Measurements from ENCODE around the gene CRYL1. TPM values are rescaled to one million over a fixed set of nuclear protein-coding genes. Genes with fewer than 3 reads are reported as not detected.

Gene CRYL1
- total and polyA plus RNA-seq, 9 of the 15 experiments (the other 6 are each of a cell fraction or from before 2014, with no cell fraction given): 1.0 to 6.9 (median 2.4) TPM

DNA sequence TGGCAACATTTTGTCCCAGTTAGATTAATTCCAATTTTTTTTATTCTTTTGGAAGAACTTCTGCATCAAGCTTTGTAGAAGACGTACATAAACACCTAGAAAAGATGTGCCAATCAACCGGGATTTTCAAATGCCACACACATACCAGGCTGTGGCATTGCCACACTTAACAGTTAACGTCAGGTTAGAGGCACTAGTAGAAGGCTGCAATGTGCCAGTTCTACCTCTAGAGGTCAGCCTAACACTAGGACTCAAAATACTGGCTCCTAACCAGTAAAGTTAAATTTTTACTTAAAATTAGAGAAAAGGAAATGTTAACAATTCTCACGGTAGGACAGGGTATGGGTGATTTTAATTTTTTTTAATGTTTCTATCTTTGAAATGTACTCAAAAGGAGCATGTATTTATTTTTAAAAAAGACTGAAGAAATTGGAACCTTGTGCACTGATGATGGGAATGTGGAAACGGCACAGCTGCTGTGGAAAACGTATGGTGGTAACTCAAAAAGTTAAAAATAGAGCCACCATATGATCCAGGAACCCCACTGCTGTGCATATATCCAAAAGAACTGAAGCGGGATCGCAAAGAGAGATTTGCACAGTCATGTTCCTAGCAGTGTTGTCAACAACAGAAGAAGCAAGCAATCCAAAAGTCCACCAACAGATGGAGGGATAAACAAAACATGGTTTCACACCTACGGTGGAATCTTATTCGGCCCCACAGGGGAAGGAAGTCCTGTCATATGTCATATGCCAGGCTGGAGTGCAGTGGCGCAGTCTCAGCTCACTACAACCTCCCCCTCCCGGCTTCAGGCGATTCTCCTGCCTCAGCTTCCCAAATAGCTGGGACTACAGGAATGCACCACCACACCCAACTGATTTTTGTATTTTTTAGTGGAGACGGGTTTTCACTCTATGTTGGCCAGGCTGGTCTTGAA is 30.3 kb downstream of the CRYL1 start (continued):
- no peak for TF ChIP-seq POLR2AphosphoS5 (IDR thresholded peaks at IDR 0.05; ENCODE audit: control insufficient read depth, insufficient read depth, low read depth, low read length)
- peak; percentile 66 for TF ChIP-seq SMC3 (conservative IDR thresholded peaks at IDR 0.05; ENCODE audit: insufficient read depth, low read depth, low read length)
- no peak for TF ChIP-seq ZFP30 (CRISPR knock-in tag; IDR thresholded peaks at IDR 0.05; ENCODE audit: borderline replicate concordance)
- no peak for TF ChIP-seq HNRNPLL (IDR thresholded peaks at IDR 0.05; ENCODE audit: low read depth, low read length, poor library complexity, severe bottlenecking)
- TF ChIP-seq KAT8 (IDR thresholded peaks at IDR 0.05; ENCODE audit: low read depth): no peak
- no peak for TF ChIP-seq SP2 (IDR thresholded peaks at IDR 0.05; ENCODE audit: extremely low read depth, low read depth, low read length, poor library complexity, severe bottlenecking)
- no peak for TF ChIP-seq KLF6 (CRISPR knock-in tag; IDR thresholded peaks at IDR 0.05; ENCODE audit: borderline replicate concordance)
- TF ChIP-seq ZNF764 (CRISPR knock-in tag; IDR thresholded peaks at IDR 0.05; ENCODE audit: low read depth): no peak
- TF ChIP-seq ARID2 (IDR thresholded peaks at IDR 0.05): peak; percentile 41; the same call in 1 of the 2 replicates
- TF ChIP-seq ZKSCAN8 (CRISPR knock-in tag; IDR thresholded peaks at IDR 0.05): no peak
- TF ChIP-seq YY1 (IDR thresholded peaks at IDR 0.05; ENCODE audit: borderline replicate concordance in 1 of 3, control insufficient read depth in 1 of 3, extremely low read depth in 1 of 3, insufficient read depth in 3 of 3, insufficient read length in 1 of 3, insufficient replicate concordance in 2 of 3, low read depth in 1 of 3, low read length in 2 of 3): no peak
- 0 out of 2 replicates have a peak, but pooled peaks have one; percentile 28 for TF ChIP-seq ARID1B (IDR thresholded peaks at IDR 0.05)
- TF ChIP-seq BRD9 (IDR thresholded peaks at IDR 0.05; ENCODE audit: low read depth, partially characterized antibody): no peak
- TF ChIP-seq MAFG (tag; conservative IDR thresholded peaks at IDR 0.05): peak; percentile 91
- TF ChIP-seq MAZ (CRISPR knock-in tag; conservative IDR thresholded peaks at IDR 0.05 in 1 of 2, IDR thresholded peaks at IDR 0.05 in 1 of 2): no peak
- TF ChIP-seq, protein P1, sequence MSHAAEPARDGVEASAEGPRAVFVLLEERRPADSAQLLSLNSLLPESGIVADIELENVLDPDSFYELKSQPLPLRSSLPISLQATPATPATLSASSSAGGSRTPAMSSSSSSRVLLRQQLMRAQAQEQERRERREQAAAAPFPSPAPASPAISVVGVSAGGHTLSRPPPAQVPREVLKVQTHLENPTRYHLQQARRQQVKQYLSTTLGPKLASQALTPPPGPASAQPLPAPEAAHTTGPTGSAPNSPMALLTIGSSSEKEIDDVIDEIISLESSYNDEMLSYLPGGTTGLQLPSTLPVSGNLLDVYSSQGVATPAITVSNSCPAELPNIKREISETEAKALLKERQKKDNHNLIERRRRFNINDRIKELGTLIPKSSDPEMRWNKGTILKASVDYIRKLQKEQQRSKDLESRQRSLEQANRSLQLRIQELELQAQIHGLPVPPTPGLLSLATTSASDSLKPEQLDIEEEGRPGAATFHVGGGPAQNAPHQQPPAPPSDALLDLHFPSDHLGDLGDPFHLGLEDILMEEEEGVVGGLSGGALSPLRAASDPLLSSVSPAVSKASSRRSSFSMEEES (CRISPR knock-in tag; IDR thresholded peaks at IDR 0.05): no peak
- no peak for TF ChIP-seq MTA2 (IDR thresholded peaks at IDR 0.05; ENCODE audit: low read depth)
- TF ChIP-seq PML (IDR thresholded peaks at IDR 0.05; ENCODE audit: low read length): no peak
- peak; percentile 68 for TF ChIP-seq L3MBTL2 (IDR thresholded peaks at IDR 0.05)
- no peak for TF ChIP-seq EGR1 (conservative IDR thresholded peaks at IDR 0.05)
- no peak for TF ChIP-seq SREBF1 (IDR thresholded peaks at IDR 0.05; ENCODE audit: borderline replicate concordance, low read depth, low read length)
- no peak for TF ChIP-seq MYBL2 (IDR thresholded peaks at IDR 0.05; ENCODE audit: low read depth)
- no peak for TF ChIP-seq MYBL2 (CRISPR knock-in tag; IDR thresholded peaks at IDR 0.05; ENCODE audit: borderline replicate concordance)

Data from K562 (cell line).